Measurements from ENCODE around the gene LANCL3.

LANCL3 gene

GRCh38 chrX:37607243-37607642, 35.8 kb downstream of the LANCL3 start:
- TF ChIP-seq CTCF (conservative IDR thresholded peaks at IDR 0.05; ENCODE audit: low read length) = no peak
- no peak overlapping the region for H3K4me3 ChIP-seq (ENCODE audit: low read length)
- DNase-seq (ENCODE audit: low read depth) = no peak

DNA sequence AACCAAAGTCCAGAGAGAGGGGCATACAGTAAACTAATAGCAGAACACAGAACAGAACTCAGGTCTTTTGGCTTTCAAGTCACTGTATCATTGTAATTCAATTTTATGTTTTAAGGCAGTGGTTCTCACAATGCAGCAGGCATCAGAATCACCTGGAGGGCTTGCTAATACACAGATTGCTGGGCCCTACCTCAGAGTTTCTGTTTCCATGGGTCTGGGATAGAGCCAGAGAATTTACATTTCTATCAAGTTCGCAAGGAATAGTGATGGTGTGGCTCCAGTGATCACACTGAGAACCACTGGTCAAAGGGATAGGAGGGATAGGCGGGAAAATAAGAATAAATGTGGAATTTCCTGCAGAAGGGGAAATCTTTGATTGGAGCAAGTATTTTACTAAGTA, 36.7 kb downstream of the LANCL3 start:
- H3K4me3 ChIP-seq (ENCODE audit: low read length) = no peak overlapping the region
- no peak for TF ChIP-seq CTCF (conservative IDR thresholded peaks at IDR 0.05; ENCODE audit: low read length)
- no peak for DNase-seq (ENCODE audit: low read depth)

DNA sequence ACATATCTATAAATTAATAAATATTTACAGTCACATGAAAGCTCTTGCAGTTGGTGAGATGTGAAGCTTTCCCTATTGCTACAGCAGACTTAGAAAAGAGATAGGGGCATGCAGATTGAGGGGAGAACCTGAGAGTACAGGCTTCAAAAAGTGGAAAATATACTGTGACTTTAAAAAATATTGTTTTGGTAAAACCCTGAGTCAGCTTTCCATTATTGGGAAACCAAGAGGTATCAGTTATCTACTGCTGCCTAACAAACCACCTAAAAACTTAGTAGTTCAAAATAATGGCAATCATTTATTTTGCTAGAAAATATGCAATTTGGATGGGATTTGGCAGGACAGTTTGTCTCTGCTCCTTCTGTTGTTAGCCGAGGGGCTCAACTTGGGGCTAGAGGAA, 38.3 kb downstream of the LANCL3 start:
- no peak for TF ChIP-seq CTCF (conservative IDR thresholded peaks at IDR 0.05; ENCODE audit: low read length)
- DNase-seq (ENCODE audit: low read depth) = no peak
- H3K4me3 ChIP-seq (ENCODE audit: low read length) = no peak overlapping the region

- no peak overlapping the region for H3K4me3 ChIP-seq (ENCODE audit: low read length)
- DNase-seq (ENCODE audit: low read depth) = no peak
- no peak for TF ChIP-seq CTCF (conservative IDR thresholded peaks at IDR 0.05; ENCODE audit: low read length)
Observed at GRCh38 chrX:37613933-37614332, 42.5 kb downstream of the LANCL3 start.

DNA sequence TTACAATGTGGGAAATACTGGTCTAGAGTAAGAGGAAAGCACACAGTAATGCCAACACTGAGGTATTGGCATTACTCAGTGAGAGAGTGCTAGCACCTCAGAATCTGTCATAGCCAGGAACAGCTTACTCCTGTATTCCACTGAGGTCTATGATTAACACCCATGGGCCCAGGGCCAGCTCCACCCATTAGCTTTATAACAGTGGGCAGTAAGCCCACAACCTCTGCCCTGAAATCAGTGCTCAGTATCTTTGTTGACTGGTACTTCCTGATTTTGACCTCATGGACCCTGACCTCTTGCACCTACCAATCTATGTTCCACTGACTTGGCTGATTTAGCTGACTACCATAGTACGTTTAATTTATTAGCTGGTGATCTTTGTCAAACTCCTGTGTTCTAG, 56.1 kb downstream of the LANCL3 start:
- no peak for DNase-seq (ENCODE audit: low read depth)
- H3K4me3 ChIP-seq (ENCODE audit: low read length) = no peak overlapping the region
- TF ChIP-seq CTCF (conservative IDR thresholded peaks at IDR 0.05; ENCODE audit: low read length) = no peak

- H3K4me3 ChIP-seq (ENCODE audit: low read length) = no peak overlapping the region
- TF ChIP-seq CTCF (conservative IDR thresholded peaks at IDR 0.05; ENCODE audit: low read length) = no peak
- DNase-seq (ENCODE audit: low read depth) = no peak
Observed at GRCh38 chrX:37638047-37638446, 66.6 kb downstream of the LANCL3 start.

- DNase-seq (ENCODE audit: low read depth) = no peak
- no peak overlapping the region for H3K4me3 ChIP-seq (ENCODE audit: low read length)
- TF ChIP-seq CTCF (conservative IDR thresholded peaks at IDR 0.05; ENCODE audit: low read length) = no peak
Observed at GRCh38 chrX:37640142-37640541, 68.7 kb downstream of the LANCL3 start.

Data from AG10803 (cell line).